B cell (primary cell): ENCODE results near the gene FTCD. TPM values are rescaled to one million over a fixed set of nuclear protein-coding genes. Genes with fewer than 3 reads are reported as not detected.
A peak's percentile ranks its signal among the peaks of the same experiment; 100 is the strongest.
"Not testable (repeated sequence)": the region's sequence is repeated elsewhere in the genome, so short reads cannot be mapped to it uniquely, and the experiment has no call there.

Source experiments
- ATAC-seq: fragments of 200-7000 bp; cut with Tn5 transposase; one replicate; pipeline ENCODE4 v1.10.0; 2021; ENCODE audit warnings: low read depth, mild to moderate bottlenecking, moderate number of reproducible peaks, moderate library complexity
- CTCF ChIA-PET: fragments of 350-600 bp; sonication (Branson Sonifier 250); formaldehyde crosslinking; loops from one replicate; lab custom pipeline; 2021; ENCODE audit warnings: antibody characterized with exemption, inconsistent platforms; lab: Charles Lee
- POLR2A ChIA-PET: fragments of 350-600 bp; sonication (Branson Sonifier 250); formaldehyde crosslinking; loops from one replicate; lab custom pipeline; 2021; ENCODE audit warnings: antibody characterized with exemption; lab: Charles Lee
- DNase-seq: peaks from one replicate; pipeline ENCODE4 v3.0.0; 2013
- H2AFZ ChIP-seq: 2 replicates; pipeline ENCODE4 v1.6.1; 2012; ENCODE audit warnings: mild to moderate bottlenecking, low read depth, low read length; ENCODE audit not compliant: insufficient read depth, poor library complexity, severe bottlenecking
- H3K27ac ChIP-seq, 2 donors: 1 replicate in 1 of 2; 2 replicates in 1 of 2; pipeline ENCODE4 v1.5.1; 2012 to 2013; ENCODE audit warnings: low read length in 2 of 2, mild to moderate bottlenecking in 2 of 2, moderate library complexity in 1 of 2
- H3K27me3 ChIP-seq, 4 experiments: fragments of 200-600 bp in 1 of 4; sonication (generic) in 1 of 4; replicated peaks in 1 of 4; 1 replicate in 2 of 4; 2 replicates in 2 of 4; pipeline versions ENCODE4 v1.6.1 to v1.7.0; 2013 to 2016; ENCODE audit warnings: low read length in 3 of 4, mild to moderate bottlenecking in 2 of 4, mixed read lengths in 1 of 4, moderate library complexity in 1 of 4; ENCODE audit not compliant: insufficient read depth in 4 of 4, control insufficient read depth in 3 of 4; ENCODE audit errors: control extremely low read depth in 1 of 4
- H3K36me3 ChIP-seq, 2 experiments: replicated peaks in 1 of 2; 1 replicate in 1 of 2; 2 replicates in 1 of 2; pipeline versions ENCODE4 v1.6.1 to v1.7.1; 2013; ENCODE audit warnings: low read length in 1 of 2; ENCODE audit not compliant: insufficient read depth in 2 of 2, control insufficient read depth in 1 of 2; ENCODE audit errors: control extremely low read depth in 1 of 2, extremely low read depth in 1 of 2
- H3K4me1 ChIP-seq, 2 donors: fragments of 200-600 bp in 1 of 2; sonication (generic) in 1 of 2; 1 replicate in 1 of 2; 2 replicates in 1 of 2; pipeline versions ENCODE4 v1.5.1 to v1.6.1; 2013 to 2017; ENCODE audit warnings: low read length in 2 of 2; ENCODE audit not compliant: control insufficient read depth in 2 of 2, insufficient read depth in 2 of 2
- H3K4me2 ChIP-seq: replicated peaks from 2 replicates; pipeline ENCODE3; 2012; ENCODE audit warnings: mild to moderate bottlenecking, low read depth, low read length; ENCODE audit not compliant: poor library complexity, severe bottlenecking
- H3K4me3 ChIP-seq, 5 experiments: fragments of 200-600 bp in 1 of 5; sonication (generic) in 1 of 5; 1 replicate in 3 of 5; 2 replicates in 2 of 5; pipeline versions ENCODE4 v1.5.1 to v1.7.0; 2011 to 2016; ENCODE audit warnings: low read length in 4 of 5, mild to moderate bottlenecking in 4 of 5, low read depth in 2 of 5, control low read depth in 1 of 5, moderate library complexity in 1 of 5; ENCODE audit not compliant: insufficient read depth in 1 of 5; ENCODE audit errors: control extremely low read depth in 1 of 5, extremely low read depth in 1 of 5
- H3K79me2 ChIP-seq: fragments of 200-600 bp; sonication (generic); one replicate; pipeline ENCODE4 v1.6.0; 2016; ENCODE audit warnings: low read length; ENCODE audit not compliant: control insufficient read depth, insufficient read depth
- H3K9ac ChIP-seq: fragments of 200-600 bp; sonication (generic); 2 replicates; pipeline ENCODE4 v1.6.1; 2017; ENCODE audit warnings: mild to moderate bottlenecking, low read length, moderate library complexity
- H3K9me3 ChIP-seq, 3 donors: one replicate each; pipeline versions ENCODE4 v1.6.1 to v1.7.1; 2013; ENCODE audit warnings: low read length in 2 of 3; ENCODE audit not compliant: control insufficient read depth in 2 of 3, insufficient read depth in 1 of 3; ENCODE audit errors: control extremely low read depth in 1 of 3
- H4K20me1 ChIP-seq: 2 replicates; pipeline ENCODE4 v1.6.0; 2012; ENCODE audit warnings: mild to moderate bottlenecking, low read length; ENCODE audit not compliant: insufficient read depth, control insufficient read depth, poor library complexity, severe bottlenecking
- H3K27ac Mint-ChIP-seq: one replicate; pipeline ENCODE4 v1.8.0; 2021; ENCODE audit warnings: mixed read lengths
- H3K27me3 Mint-ChIP-seq: one replicate; pipeline ENCODE4 v1.8.0; 2021; ENCODE audit warnings: mixed read lengths
- H3K4me1 Mint-ChIP-seq: one replicate; pipeline ENCODE4 v1.8.0; 2021; ENCODE audit warnings: mixed read lengths
- H3K4me3 Mint-ChIP-seq: one replicate; pipeline ENCODE4 v1.8.0; 2021; ENCODE audit warnings: mixed read lengths
- H3K9me3 Mint-ChIP-seq: one replicate; pipeline ENCODE4 v1.8.0; 2022; ENCODE audit warnings: mixed read lengths; ENCODE audit not compliant: insufficient read depth
- EZH2 ChIP-seq: IDR thresholded peaks from 2 replicates; pipeline ENCODE4 v1.6.1; 2012; ENCODE audit warnings: borderline replicate concordance, low read depth, mild to moderate bottlenecking, moderate library complexity, low read length; ENCODE audit not compliant: insufficient read depth, poor library complexity, severe bottlenecking
- WGBS: methylation state at CpG from one replicate; pipeline ENCODE4 v1.1.5; 2013; ENCODE audit warnings: missing lambda C conversion rate; ENCODE audit not compliant: insufficient coverage; 5-methylcytosine and 5-hydroxymethylcytosine counted together
- intact Hi-C: fragments of 100-400 bp; cut with micrococcal nuclease; formaldehyde crosslinking; loops from one replicate; pipeline ENCODE4 v1.10.0; 2022
- polyA plus RNA-seq: library from polyadenylated mRNA; depleted of rRNA; stranded (reverse); fragments of >200 nt; gene quantifications from 2 replicates; pipeline ENCODE4 v1.2.3, GENCODE V29; 2012
- total RNA-seq, 2 donors: library from RNA; stranded (reverse); fragments of 120-200 nt in 1 of 2; gene quantifications; 1 replicate in 1 of 2; 2 replicates in 1 of 2; pipeline versions ENCODE4 v1.2.3 to v1.2.4, GENCODE V29; 2013 to 2022
- TF ChIP-seq, protein P1 (sequence below): fragments of 200-600 bp; IDR thresholded peaks from one replicate; pipeline ENCODE4 v1.8.0; 2022; ENCODE audit warnings: antibody characterized with exemption, mild to moderate bottlenecking

FTCD gene
- total and polyA plus RNA-seq, 2 donors (not counting 1 experiment from before 2014, with no cell fraction given) = 0.22 to 0.39 TPM

DNA sequence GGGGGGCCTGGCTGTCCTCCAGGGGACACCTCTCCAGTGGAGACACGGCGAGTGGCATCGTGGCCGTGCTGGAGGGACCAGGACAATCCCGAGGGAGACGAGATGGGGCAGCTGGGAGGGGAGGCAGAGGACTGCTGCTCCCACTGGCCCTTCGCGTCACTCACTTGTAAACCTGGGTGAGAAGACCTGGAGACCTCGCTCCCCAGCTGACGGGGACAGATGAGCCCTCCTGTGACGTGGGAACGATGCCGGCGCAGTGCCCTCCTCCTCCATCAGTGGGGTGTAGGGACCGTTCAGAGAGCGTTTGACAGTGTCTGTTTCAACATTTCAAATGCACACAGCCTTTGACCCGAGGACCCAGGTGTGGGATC lies 24.3 kb upstream of the FTCD start:
- intact Hi-C loops = no loop called here

DNA sequence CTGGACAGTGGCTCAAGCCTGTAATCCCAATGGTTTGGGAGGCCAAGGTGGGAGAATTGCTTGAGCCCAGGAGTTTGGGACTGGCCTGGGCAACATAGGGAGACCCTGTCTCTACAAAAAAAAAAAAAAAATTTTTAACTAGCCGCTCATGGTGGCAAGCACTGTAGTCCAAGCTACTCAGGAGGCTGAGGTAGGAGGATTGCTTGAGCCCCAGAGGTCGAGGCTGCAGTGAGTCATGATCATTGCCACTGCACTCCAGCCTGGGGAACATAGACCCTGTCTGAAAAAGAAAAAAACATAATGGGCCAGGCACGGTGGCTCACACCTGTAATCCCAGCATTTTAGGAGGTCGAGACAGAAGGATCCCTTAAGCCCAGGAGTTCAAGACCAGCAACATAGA lies 23.6 kb upstream of the FTCD start:
- no peaks in the 10 kb centered on the region for H3K27me3 Mint-ChIP-seq
- no peaks in the 10 kb centered on the region for H4K20me1 ChIP-seq
- WGBS = 93% methylated on average over 2 of the region's 4 CpGs
- H3K27ac ChIP-seq = no peak overlapping the region
- no peaks in the 10 kb centered on the region for H3K27me3 ChIP-seq
- ATAC-seq = no peak
- H3K4me1 Mint-ChIP-seq = peaks cover 2% of the 10 kb centered on the region
- no peak overlapping the region for H3K4me2 ChIP-seq
- H3K9me3 ChIP-seq = peaks cover 1 to 6% (median 3%) of the 10 kb centered on the region in 3 donors
- no peak overlapping the region for H2AFZ ChIP-seq
- TF ChIP-seq EZH2 = no peak
- TF ChIP-seq, protein P1, sequence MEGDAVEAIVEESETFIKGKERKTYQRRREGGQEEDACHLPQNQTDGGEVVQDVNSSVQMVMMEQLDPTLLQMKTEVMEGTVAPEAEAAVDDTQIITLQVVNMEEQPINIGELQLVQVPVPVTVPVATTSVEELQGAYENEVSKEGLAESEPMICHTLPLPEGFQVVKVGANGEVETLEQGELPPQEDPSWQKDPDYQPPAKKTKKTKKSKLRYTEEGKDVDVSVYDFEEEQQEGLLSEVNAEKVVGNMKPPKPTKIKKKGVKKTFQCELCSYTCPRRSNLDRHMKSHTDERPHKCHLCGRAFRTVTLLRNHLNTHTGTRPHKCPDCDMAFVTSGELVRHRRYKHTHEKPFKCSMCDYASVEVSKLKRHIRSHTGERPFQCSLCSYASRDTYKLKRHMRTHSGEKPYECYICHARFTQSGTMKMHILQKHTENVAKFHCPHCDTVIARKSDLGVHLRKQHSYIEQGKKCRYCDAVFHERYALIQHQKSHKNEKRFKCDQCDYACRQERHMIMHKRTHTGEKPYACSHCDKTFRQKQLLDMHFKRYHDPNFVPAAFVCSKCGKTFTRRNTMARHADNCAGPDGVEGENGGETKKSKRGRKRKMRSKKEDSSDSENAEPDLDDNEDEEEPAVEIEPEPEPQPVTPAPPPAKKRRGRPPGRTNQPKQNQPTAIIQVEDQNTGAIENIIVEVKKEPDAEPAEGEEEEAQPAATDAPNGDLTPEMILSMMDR = no peak
- ChIA-PET CTCF (no interaction called here), POLR2A (no interaction called here)
- H3K4me3 ChIP-seq = no peak overlapping the region
- no peaks in the 10 kb centered on the region for H3K36me3 ChIP-seq
- no peak overlapping the region for H3K27ac Mint-ChIP-seq
- peaks cover 3% of the 10 kb centered on the region for H3K79me2 ChIP-seq
- no peak overlapping the region for H3K4me3 Mint-ChIP-seq
- peaks cover 0 to 6% of the 10 kb centered on the region in 2 donors for H3K4me1 ChIP-seq
- DNase-seq = no peak
- intact Hi-C loops = no loop called here
- H3K9ac ChIP-seq = no peak overlapping the region
- peaks cover 7% of the 10 kb centered on the region for H3K9me3 Mint-ChIP-seq

More for the DNA sequence above, 24.3 kb upstream of the FTCD start:
- TF ChIP-seq EZH2 = no peak
- TF ChIP-seq, protein P1 = no peak
- Histone ChIP-seq H3K9ac (no peak overlapping the region), H3K4me3 (no peak overlapping the region), H2AFZ (no peak overlapping the region), H3K36me3 (no peaks in the 10 kb centered on the region), H4K20me1 (no peaks in the 10 kb centered on the region), H3K4me1 (peaks cover 0 to 8% of the 10 kb centered on the region in 2 donors), H3K27me3 (no peaks in the 10 kb centered on the region), H3K79me2 (peaks cover 3% of the 10 kb centered on the region), H3K4me2 (no peak overlapping the region), H3K9me3 (peaks cover 0 to 6% (median 1%) of the 10 kb centered on the region in 3 donors), H3K27ac (no peak overlapping the region)
- Mint-ChIP-seq H3K27me3 (no peaks in the 10 kb centered on the region), H3K9me3 (peaks cover 5% of the 10 kb centered on the region), H3K27ac (no peak overlapping the region), H3K4me1 (peaks cover 4% of the 10 kb centered on the region), H3K4me3 (no peak overlapping the region)
- ATAC-seq = no peak
- 97% methylated on average over 17 of the region's 17 CpGs for WGBS
- peak; percentile 6 for DNase-seq
- ChIA-PET CTCF (no interaction called here), POLR2A (no interaction called here)

DNA sequence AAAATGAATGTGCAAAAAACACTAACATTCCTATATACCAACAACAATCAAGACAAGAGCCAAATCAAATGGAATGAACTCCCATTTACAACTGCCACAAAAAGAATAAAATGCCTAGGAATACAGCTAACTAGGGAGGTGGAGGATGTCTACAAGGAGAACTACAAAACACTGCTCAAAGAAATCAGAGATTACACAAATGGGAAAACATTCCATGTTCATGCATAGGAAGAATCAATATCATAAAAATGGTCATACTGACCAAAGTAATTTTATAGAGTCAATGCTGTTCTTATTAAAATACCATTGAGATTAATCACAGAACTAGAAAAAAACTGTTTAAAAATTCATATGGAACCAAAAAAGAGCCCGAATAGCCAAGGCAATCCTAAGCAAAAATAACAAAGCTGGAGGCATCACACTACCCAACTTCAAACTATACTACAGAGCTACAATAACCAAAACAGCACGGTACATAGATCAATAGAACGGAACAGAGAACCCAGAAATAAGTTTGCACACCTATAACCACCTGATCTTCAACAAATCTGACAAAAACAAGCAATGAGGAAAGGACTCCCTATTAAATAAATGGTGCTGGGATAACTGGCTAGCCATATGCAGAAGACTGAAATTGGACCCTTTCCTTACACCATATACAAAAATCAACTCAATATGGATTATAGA lies 21.2 kb upstream of the FTCD start:
- ATAC-seq, H3K4me1 Mint-ChIP-seq, POLR2A ChIA-PET, H3K27ac ChIP-seq, H3K79me2 ChIP-seq, DNase-seq, H3K4me3 ChIP-seq, H3K4me3 Mint-ChIP-seq, H2AFZ ChIP-seq, H4K20me1 ChIP-seq, H3K27me3 Mint-ChIP-seq, H3K4me2 ChIP-seq, H3K36me3 ChIP-seq, H3K9me3 Mint-ChIP-seq, H3K9ac ChIP-seq, intact Hi-C loops, H3K27me3 ChIP-seq, H3K4me1 ChIP-seq, CTCF ChIA-PET, H3K27ac Mint-ChIP-seq: not testable (repeated sequence)
- no CpG with 5 or more reads among the region's 3 CpGs for WGBS
- H3K9me3 ChIP-seq = peaks cover 1 to 16% (median 3%) of the 10 kb centered on the region in 3 donors
